GM18502 (cell line): ENCODE data around the gene ACLY.
"Not testable (repeated sequence)": the region's sequence is repeated elsewhere in the genome, so short reads cannot be mapped to it uniquely, and the experiment has no call there.

ENCODE experiments used
- ATAC-seq: cut with Tn5 transposase; IDR thresholded peaks from one replicate; pipeline ENCODE4 v1.9.1; 2021; ENCODE audit warnings: mild to moderate bottlenecking; ENCODE audit not compliant: unreplicated experiment, poor library complexity

The ACLY gene

DNA sequence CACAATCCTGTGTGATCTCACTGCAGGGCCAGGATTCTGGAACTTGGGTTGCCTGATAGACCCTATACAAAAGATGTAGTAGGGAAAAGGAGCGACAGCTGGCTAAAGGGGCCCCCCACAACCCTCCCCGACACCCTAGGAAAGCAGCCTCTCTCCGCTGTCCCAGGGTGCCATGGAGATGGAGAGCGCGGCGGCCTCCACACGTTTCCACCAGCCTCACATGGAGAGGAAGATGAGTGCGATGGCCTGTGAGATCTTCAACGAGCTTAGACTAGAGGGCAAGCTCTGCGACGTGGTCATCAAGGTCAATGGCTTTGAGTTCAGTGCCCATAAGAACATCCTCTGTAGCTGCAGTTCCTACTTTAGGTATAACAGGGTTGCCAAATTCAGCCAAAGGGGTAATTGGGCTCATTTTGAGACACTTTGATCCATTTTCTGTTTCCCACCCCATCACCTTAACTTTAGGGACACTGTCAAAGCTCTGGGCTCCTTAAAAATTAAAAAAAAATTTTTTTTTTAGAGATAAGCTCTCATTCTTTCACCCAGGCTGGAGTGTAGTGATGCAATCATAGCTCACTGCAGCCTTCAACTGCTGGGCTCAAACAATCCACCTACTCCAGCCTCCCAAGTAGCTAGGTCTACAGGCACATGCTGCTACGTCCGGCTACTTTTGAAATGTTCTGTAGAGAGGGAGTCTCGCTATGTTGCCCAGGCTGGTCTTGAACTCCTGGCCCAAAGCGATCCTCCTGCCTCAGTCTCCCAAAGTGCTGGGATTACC is 80.8 kb downstream of the ACLY start, which contains the start of gene KLHL10:
KLHL10 (plus strand) TSS at position 65 of the 778 bp plus-strand sequence; CDS start at position 173, 108 bp downstream.
- no peak for ATAC-seq

DNA sequence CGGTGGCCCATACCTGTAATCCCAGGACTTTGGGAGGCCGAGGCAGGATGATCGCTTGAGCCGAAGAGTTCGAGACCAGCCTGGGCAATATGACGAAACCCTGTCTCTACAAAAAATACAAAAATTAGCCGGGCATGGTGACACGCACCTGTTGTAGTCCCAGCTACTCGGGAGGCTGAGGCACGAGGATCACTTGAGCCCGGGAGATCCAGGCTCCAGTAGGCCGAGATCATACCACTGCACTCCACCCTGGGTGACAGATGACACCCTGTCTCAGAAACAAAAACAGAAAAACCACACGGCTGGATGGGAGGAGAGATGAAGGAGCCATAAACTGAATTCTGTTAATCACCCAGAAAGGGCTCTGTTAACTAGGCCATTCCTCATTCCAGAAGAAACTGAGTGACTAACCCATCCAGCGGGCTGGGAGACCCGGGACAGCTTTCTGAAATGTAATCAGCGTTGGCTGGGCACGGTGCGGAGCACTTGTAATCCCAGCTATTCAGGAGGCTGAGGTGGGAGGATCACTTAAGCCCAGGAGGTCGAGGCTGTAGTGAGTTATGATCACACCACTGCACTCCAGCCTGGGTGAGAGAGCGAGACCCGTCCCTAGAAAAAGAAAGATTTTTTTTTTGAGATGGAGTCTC is 82.1 kb downstream of the ACLY start:
- ATAC-seq: no peak

DNA sequence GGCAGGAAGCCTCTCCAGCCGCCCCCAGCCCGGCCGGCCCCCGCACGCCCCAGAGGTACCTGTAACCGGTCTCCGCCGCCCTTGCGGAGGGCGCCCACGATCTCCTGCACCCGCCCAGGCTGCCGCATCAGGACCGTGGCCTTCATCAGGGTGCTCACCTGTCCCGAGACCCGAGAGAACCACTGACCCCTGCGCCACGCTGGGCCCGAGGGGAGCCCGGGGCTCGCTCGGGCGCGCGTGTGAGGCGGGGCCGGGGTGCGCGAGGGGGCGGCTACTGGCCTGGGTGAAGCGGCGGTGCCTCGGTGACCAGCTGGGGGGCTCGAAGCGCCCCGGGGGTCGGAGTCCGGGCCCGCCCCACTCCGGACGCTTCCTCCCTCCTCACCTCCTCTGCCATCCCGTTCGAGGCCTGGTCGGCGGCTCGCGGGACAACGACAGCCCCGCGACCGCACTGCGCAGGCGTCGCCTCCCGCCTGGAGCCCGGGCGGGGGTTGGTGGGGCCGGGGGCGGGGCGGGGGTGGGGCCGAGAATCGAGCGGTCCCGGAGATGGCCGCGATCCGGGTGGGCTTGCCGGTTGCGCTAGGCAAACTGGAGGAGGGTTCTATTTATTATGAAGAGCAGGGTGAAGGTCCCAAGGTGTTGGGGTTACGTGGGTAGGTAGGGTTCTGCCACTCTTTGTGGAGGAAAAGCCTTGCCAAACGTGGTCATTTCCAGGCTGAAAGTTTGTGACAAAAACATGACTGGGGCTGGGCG is 82.8 kb downstream of the ACLY start, which contains the start of gene NT5C3B:
NT5C3B (minus strand) TSS at position 433 of the 750 bp plus-strand sequence; CDS start at position 394, 39 bp downstream.
- ATAC-seq: peak; percentile 56

DNA sequence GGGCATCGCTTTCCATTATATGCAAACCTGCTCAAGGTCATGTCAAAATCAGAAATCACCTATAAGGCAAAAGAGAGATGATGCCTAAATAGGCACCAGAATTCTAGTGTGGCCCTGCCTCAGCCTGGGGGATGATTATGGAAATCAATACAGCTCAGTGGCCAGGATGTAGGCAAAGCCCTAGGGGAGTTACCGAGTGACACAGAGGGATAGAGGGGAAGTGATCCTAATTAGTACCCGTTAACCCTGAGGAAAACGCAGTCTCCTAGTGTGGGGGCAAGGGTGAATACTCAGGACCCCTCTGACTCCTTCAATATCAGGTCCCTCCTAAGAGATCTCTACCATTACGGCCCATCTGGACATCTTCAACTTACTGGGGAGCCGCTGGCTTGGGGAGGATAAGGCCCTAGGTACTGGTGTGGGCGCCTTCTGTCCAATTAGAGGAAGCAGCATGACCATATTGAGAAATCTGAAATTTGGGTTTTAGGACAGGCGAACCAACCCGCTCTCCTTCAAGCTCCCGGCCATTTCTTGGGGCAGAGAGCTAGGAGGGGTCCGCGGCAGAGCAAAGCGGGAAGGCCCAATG is 83.4 kb downstream of the ACLY start:
- ATAC-seq: peak; percentile 25

DNA sequence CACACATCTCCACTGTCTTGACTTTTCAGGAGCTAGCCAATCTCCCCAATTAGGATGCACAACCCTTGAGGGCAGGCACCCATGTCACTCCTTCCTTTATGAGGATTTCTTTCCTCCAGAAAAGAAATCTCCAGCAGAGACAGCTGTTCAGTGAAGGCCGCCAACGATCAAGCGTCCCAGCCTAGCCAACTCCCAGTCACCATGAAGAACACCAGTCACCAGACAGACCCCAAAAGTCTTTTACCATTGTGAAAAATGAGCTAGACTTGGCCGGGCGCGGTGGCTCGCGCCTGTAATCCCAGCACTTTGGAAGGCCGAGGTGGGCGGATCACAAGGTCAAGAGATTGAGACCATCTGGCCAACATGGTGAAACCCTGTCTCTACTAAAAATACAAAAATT is 88.8 kb downstream of the ACLY start:
- ATAC-seq: not testable (repeated sequence)

DNA sequence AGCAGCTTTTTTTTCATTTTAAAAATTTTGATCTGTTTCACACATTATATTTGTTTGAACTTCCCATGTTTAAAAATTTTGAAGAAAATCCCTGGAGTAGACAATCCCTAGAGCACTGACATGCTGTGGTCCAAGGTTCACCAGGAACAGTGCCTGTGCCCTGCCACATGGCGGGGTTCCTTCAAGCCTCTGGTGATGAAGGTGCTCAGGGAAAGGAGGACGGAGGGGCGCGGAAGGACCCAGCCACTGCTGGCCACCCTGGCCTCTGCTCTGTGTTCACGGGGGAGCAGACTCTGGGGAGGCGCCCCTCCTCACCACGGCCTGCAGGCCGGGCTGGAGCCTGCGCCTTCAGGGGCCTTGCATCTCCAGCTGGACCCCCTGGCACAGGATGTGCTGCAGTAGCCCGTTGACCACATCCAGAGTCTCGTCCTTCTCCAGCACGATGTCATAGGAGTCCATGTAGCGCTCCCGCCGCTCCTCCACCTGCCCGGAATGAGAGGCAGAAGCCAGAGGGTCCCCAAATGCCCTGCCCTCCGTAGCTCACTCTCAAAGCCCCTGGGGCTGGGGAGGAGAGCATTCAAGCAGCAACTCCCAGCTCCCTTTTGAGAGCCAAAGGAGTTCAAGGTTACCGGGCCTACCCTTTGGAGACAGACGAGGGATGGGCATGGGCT is 93.4 kb downstream of the ACLY start:
- ATAC-seq: no peak

DNA sequence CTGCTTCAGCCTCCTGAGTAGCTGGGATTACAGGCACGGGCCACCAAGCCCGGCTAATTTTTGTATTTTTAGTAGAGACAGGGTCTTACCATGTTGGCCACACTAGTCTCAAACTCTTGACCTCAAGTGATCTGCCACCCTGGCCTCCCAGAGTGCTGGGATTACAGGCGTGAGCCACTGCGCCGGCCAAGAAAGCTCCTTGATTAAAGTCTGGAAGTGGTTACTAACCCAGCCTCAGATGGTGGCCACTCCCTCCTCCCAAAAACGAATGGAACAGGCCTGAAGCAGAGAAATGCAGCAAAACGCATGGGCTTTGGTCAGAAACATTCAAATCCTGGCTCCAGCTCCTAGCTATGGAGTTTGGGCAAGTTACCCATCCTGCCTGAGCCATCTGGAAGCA is 94.7 kb downstream of the ACLY start:
- ATAC-seq: no peak

DNA sequence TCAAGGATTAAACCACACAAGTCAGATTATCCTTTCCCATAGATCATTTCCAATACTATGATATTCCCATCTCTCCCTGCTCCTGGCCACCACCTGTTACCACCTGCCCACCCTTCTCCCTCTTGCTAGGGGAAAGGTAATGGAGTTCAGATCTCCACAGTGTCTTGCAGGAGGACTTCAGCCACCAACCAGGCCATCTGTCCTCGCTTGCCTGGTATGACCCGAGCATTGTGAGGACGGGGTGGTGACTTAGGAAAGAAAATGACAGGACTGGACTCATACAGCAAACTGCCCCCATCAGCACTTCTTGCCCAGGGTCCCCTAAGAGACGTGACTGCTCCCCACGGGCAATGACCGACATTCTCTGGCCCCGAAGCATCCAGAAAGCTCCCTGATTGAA is 95.2 kb downstream of the ACLY start:
- ATAC-seq: no peak

DNA sequence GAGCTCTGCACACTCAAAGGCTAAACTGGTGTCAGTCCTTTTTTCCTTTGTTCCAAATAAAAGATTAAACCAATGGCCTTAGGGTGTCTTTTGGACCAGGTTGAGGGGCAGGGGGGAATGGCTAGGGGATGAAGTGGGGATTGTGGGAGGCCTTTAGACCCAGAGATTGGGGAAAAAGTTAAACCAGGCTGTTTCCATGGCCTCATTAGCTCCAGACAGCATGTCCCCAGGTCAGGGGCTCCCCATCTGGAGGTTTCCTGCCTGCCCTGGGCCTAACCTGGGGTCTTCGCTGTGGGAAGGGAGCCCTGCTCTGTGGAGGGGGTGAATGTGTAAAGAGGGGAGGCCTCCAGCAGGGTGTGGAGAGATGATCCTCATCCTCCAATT is 95.6 kb downstream of the ACLY start:
- ATAC-seq: no peak

DNA sequence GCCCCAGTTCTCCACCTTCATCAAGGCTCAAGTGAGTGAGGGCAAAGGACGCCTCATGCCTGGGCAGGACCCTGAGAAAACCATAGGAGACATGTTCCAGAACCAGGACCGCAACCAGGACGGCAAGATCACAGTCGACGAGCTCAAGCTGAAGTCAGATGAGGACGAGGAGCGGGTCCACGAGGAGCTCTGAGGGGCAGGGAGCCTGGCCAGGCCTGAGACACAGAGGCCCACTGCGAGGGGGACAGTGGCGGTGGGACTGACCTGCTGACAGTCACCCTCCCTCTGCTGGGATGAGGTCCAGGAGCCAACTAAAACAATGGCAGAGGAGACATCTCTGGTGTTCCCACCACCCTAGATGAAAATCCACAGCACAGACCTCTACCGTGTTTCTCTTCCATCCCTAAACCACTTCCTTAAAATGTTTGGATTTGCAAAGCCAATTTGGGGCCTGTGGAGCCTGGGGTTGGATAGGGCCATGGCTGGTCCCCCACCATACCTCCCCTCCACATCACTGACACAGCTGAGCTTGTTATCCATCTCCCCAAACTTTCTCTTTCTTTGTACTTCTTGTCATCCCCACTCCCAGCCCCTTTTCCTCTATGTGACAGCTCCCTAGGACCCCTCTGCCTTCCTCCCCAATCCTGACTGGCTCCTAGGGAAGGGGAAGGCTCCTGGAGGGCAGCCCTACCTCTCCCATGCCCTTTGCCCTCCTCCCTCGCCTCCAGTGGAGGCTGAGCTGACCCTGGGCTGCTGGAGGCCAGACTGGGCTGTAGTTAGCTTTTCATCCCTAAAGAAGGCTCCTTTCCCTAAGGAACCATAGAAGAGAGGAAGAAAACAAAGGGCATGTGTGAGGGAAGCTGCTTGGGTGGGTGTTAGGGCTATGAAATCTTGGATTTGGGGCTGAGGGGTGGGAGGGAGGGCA is 96.3 kb downstream of the ACLY start:
- no peak for ATAC-seq

DNA sequence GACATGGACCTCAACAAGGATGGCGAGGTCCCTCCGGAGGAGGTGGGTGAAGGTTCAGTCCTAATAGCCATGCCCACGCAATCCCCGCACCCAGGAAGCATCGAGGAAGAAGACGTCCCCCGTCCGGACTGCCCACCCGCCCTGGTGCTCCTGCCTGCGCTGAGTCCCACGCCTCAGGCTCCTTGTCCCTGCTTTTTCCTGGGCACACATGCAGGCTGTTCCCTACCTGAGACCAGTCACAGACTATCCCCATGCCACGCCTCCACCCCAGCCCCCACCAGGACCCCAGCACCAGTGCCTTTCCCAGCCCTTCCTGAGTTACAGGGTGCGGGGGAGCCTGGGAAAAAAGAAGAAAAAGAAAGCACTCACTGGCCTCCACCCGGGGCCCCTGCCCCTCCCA is 97.0 kb downstream of the ACLY start:
- ATAC-seq: no peak

DNA sequence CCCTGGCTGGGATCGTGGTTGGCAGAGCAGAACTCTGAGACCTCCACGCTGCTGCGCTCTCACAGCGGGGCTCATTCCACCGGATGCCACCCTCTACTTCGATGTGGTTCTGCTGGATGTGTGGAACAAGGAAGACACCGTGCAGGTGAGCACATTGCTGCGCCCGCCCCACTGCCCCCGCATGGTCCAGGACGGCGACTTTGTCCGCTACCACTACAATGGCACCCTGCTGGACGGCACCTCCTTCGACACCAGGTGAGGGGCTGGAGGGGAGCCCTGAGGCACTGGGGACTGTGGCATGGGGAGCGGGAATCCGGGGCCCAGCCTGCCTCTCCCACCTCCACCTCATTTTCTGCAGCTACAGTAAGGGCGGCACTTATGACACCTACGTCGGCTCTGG is 100.7 kb downstream of the ACLY start:
- no peak for ATAC-seq
